Measurements from ENCODE around the gene KLC1.

GRCh38 chr14:103739793-103740501 lies 110.9 kb downstream of the KLC1 start:
- TF ChIP-seq ZKSCAN1 (IDR thresholded peaks at IDR 0.05; ENCODE audit: low read length) (no peak), UBTF (CRISPR knock-in tag; IDR thresholded peaks at IDR 0.05) (no peak), POLR2A (IDR thresholded peaks at IDR 0.05; ENCODE audit: insufficient read depth in 1 of 2, low read depth in 2 of 2, low read length in 2 of 2) (no peak)

Data from HepG2 (cell line).